Nephron (organoid): ENCODE measurements around the gene KDM4B.

ENCODE experiments used
- H3K27ac Mint-ChIP-seq, 3 experiments: 2 replicates each; pipeline ENCODE4 v1.8.0; 2020; ENCODE audit warnings: mixed read lengths in 3 of 3, mild to moderate bottlenecking in 2 of 3, moderate library complexity in 1 of 3
- H3K27me3 Mint-ChIP-seq: 2 replicates; pipeline ENCODE4 v1.8.0; 2021; ENCODE audit warnings: low read depth, mild to moderate bottlenecking, moderate library complexity, mixed read lengths
- H3K36me3 Mint-ChIP-seq: 2 replicates; pipeline ENCODE4 v1.8.0; 2020; ENCODE audit warnings: low read depth, mixed read lengths
- H3K4me1 Mint-ChIP-seq: 2 replicates; pipeline ENCODE4 v1.8.0; 2020; ENCODE audit warnings: mixed read lengths
- H3K4me3 Mint-ChIP-seq, 3 experiments: 2 replicates each; pipeline ENCODE4 v1.8.0; 2020; ENCODE audit warnings: mild to moderate bottlenecking in 3 of 3, mixed read lengths in 3 of 3, moderate library complexity in 2 of 3
- H3K9me3 Mint-ChIP-seq: 2 replicates; pipeline ENCODE4 v1.8.0; 2020; ENCODE audit warnings: mixed read lengths
- TF ChIP-seq, protein P1 (sequence below), 3 experiments: fragments of 200-600 bp; sonication (generic); IDR thresholded peaks; one replicate each; pipeline ENCODE4 v1.5.0; 2021; ENCODE audit warnings: antibody characterized with exemption in 3 of 3; ENCODE audit not compliant: unreplicated experiment in 3 of 3

KDM4B gene

DNA sequence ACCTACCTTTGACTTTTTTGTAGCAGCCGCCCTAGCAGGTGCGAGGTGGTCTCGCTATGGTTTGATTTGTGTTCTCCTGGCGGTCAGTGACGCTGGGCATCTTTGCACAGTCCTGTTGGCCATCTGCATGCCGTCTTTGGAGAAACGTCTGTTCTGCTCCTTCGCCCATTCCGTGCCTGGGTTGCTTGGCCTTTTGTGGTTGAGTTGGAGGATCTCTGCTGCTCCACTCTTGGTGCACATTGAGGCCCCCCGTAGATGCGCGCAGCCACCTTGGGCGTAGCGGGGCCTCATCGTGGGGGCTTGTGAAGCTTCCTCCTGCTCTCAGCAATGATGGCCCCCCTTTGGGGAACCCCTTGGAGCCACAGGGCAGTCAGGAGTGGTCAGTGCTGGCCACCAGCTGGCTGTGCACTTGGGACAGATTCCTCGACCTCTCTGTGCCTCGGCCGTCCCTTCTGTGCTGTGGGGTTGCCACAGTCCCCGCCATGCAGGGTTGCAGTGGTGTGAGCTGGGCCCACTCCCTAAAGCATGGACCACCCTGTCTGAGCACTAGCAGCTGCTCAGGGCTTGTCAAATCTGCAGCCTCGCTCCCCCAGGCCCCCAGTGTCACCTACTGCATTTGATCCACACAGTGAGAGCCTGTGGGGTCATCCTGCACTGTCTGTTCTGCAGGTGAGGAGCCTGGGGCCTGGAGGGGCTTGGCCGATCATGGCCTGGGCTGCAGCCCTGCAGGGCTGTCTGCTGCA, 170.8 kb downstream of the KDM4B start:
- no peaks in the 10 kb centered on the region for H3K27me3 Mint-ChIP-seq
- no peaks in the 10 kb centered on the region for H3K4me1 Mint-ChIP-seq
- TF ChIP-seq, protein P1, sequence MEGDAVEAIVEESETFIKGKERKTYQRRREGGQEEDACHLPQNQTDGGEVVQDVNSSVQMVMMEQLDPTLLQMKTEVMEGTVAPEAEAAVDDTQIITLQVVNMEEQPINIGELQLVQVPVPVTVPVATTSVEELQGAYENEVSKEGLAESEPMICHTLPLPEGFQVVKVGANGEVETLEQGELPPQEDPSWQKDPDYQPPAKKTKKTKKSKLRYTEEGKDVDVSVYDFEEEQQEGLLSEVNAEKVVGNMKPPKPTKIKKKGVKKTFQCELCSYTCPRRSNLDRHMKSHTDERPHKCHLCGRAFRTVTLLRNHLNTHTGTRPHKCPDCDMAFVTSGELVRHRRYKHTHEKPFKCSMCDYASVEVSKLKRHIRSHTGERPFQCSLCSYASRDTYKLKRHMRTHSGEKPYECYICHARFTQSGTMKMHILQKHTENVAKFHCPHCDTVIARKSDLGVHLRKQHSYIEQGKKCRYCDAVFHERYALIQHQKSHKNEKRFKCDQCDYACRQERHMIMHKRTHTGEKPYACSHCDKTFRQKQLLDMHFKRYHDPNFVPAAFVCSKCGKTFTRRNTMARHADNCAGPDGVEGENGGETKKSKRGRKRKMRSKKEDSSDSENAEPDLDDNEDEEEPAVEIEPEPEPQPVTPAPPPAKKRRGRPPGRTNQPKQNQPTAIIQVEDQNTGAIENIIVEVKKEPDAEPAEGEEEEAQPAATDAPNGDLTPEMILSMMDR (IDR thresholded peaks at IDR 0.05; ENCODE audit: unreplicated experiment in 3 of 3) = no peak
- no peak overlapping the region for H3K4me3 Mint-ChIP-seq
- no peaks in the 10 kb centered on the region for H3K9me3 Mint-ChIP-seq
- H3K36me3 Mint-ChIP-seq = peaks cover 20% of the 10 kb centered on the region
- no peak overlapping the region for H3K27ac Mint-ChIP-seq

DNA sequence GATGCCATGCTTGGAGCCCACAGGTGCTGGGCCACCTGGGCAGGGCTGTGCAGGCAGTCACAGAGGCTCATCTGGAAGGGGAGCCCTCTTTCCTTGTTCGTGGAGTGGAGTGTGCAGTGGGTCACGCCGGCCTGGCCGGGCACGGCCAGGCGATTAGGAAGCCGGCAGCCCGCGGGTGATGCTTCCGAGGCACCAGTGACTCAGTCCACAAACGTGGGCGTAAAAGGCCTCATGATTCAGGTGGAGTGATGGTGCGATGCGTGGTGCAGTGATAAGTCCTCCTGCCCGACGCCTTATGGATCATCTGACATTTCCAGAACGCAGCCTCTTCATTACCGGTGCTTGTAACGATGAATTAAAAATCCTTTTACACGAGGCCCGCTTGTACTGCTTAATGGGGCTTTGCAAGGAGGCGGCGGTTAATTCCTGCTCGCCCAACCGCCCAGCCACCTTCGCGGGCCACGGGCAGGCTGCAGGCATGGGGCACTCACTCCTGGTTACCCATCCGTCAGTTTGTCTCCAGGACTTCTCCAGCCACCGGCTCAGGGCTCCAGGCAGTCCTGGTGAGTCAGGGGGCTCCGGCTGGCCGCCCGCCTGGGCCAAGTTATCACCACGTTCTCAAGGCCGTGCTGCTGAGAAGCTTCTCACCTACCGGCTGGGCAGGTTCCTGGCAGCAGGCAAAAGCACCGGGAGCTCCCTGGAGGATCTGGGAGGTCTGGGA, 172.4 kb downstream of the KDM4B start:
- Mint-ChIP-seq H3K4me1 (no peaks in the 10 kb centered on the region), H3K36me3 (peaks cover 26% of the 10 kb centered on the region), H3K9me3 (no peaks in the 10 kb centered on the region), H3K27ac (no peak overlapping the region), H3K27me3 (no peaks in the 10 kb centered on the region), H3K4me3 (no peak overlapping the region)
- TF ChIP-seq, protein P1 (IDR thresholded peaks at IDR 0.05; ENCODE audit: unreplicated experiment in 3 of 3) = no peak

DNA sequence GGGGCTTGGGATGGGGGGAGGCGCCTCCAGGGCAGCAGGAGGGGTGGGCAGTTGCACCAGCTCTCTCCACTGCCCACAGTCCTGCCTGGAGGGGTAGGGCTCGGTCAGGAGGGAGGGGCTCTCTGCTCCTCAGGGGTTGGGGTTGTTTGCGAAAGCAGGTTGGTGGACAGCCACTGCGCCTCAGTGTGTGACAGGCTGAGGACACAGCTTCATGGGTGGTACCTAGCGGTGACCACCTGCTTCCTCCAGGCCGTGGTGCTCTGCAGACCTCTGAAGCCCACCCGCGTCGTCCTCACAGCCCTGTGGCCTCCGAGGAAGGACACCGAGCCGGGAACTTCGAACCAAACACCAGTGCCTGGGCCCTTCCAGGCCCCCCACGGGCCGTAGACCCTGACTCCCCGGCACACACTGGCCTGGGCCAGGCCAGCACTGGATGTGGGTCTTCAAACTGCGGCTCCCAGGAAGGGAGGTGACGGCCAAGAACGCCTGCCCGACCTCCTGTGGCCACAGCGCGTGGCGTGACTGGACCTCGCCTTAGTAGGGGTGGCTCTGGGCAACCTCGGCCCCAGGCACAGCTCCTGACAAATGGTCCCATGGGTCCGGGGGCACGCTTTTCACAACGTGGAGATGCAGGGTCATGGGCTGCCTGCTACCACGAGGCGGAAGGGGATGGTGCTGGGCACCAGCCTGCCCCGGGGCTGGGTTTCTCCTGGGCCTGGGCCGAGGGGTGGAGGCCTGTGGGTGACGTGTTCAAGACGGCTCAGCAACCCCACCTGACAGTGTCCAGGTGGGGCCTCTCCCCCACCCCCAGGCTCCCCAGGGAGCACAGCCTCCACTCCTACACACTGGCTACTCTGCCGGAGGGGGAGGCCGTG, 173.2 kb downstream of the KDM4B start:
- Mint-ChIP-seq H3K4me3 (no peak overlapping the region), H3K36me3 (peaks cover 29% of the 10 kb centered on the region), H3K4me1 (no peaks in the 10 kb centered on the region), H3K9me3 (no peaks in the 10 kb centered on the region), H3K27ac (no peak overlapping the region), H3K27me3 (no peaks in the 10 kb centered on the region)
- TF ChIP-seq, protein P1 (IDR thresholded peaks at IDR 0.05; ENCODE audit: unreplicated experiment in 3 of 3) = no peak

DNA sequence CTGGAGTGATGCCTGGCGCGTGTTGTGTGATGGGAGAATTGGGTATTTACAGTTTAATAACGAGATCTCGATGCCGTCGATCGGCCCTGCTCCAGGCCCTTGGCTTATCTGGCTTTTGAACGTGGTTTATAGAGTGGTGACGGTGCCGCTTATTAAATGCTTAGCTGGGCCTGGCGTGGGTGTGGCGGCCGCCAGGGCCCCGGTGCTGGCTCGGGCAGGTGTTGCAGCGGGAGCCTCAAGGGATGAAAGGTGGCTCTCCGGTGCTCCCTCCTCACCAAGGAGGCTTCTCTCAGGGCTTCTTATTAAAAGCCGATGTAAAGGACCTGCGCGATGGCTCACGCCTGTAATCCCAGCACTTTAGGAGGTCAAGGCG, 173.8 kb downstream of the KDM4B start:
- no peaks in the 10 kb centered on the region for H3K4me1 Mint-ChIP-seq
- TF ChIP-seq, protein P1 (IDR thresholded peaks at IDR 0.05; ENCODE audit: unreplicated experiment in 3 of 3) = no peak
- no peak overlapping the region for H3K4me3 Mint-ChIP-seq
- no peaks in the 10 kb centered on the region for H3K9me3 Mint-ChIP-seq
- H3K27me3 Mint-ChIP-seq = no peaks in the 10 kb centered on the region
- H3K36me3 Mint-ChIP-seq = peaks cover 30% of the 10 kb centered on the region
- H3K27ac Mint-ChIP-seq = no peak overlapping the region

DNA sequence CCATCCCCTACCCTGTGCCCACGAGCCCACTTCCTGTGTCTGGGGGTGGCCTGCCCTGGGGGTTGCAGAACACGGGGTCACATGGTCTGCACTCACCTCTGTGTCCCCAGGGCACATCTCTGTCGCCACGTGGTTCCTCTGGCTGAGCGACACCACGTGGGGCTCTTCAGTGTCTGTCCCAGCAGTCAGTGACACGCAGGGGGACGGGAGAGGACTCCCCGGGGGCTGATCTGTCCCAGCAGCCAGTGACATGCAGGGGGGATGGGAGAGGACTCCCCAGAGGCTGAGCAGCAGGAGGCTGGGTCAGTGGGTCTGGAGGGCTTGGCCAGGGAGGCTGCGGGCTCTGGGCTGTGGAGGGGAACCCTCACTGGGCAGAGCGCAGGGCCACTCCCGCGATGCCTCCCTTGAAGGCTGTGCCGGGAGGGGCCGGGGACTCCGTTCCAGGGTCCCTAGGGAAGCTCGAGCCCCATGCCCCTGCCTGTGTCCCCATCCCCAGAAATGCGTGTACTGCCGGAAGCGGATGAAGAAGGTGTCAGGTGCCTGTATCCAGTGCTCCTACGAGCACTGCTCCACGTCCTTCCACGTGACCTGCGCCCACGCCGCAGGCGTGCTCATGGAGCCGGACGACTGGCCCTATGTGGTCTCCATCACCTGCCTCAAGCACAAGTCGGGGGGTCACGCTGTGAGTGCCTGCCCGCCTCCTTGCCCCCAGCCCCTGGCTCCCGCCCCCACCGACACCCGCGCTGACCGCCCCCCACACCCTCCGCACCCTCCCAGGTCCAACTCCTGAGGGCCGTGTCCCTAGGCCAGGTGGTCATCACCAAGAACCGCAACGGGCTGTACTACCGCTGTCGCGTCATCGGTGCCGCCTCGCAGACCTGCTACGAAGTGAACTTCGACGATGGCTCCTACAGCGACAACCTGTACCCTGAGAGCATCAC, 174.8 kb downstream of the KDM4B start:
- no peaks in the 10 kb centered on the region for H3K9me3 Mint-ChIP-seq
- peaks cover 29% of the 10 kb centered on the region for H3K36me3 Mint-ChIP-seq
- TF ChIP-seq, protein P1 (IDR thresholded peaks at IDR 0.05; ENCODE audit: unreplicated experiment in 3 of 3) = no peak
- H3K27me3 Mint-ChIP-seq = no peaks in the 10 kb centered on the region
- H3K4me3 Mint-ChIP-seq = no peak overlapping the region
- no peak overlapping the region for H3K27ac Mint-ChIP-seq
- H3K4me1 Mint-ChIP-seq = no peaks in the 10 kb centered on the region
